Measurements from ENCODE around the gene ADAMTS8.

DNA sequence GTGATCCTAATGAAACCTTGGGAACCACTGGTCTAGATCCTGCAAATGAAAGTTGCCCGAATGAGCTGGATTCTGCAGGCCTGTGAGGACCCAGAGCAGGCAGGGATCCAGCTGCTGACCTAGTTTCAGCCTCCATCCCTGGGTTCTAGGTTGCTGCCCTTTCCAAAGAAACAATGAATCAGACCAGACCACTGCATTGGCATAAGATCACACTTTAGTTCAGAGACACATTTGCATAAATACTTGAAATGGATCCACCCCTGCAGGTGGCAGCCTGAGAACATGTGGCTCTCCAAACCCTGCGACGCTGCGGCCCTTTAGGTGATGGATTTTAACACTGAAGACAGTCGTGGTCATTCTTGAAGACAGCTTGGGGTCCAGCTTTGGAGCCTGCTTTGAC, 23.7 kb downstream of the ADAMTS8 start:
- TF ChIP-seq, protein P1, sequence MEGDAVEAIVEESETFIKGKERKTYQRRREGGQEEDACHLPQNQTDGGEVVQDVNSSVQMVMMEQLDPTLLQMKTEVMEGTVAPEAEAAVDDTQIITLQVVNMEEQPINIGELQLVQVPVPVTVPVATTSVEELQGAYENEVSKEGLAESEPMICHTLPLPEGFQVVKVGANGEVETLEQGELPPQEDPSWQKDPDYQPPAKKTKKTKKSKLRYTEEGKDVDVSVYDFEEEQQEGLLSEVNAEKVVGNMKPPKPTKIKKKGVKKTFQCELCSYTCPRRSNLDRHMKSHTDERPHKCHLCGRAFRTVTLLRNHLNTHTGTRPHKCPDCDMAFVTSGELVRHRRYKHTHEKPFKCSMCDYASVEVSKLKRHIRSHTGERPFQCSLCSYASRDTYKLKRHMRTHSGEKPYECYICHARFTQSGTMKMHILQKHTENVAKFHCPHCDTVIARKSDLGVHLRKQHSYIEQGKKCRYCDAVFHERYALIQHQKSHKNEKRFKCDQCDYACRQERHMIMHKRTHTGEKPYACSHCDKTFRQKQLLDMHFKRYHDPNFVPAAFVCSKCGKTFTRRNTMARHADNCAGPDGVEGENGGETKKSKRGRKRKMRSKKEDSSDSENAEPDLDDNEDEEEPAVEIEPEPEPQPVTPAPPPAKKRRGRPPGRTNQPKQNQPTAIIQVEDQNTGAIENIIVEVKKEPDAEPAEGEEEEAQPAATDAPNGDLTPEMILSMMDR (IDR thresholded peaks at IDR 0.05) = no peak
- no peak for TF ChIP-seq POLR2A (IDR thresholded peaks at IDR 0.05)

Data from thyroid gland (tissue), 4 donors.